PC-3 (cell line): Measurements from ENCODE around the gene SYNJ2. TPM values are rescaled to one million over a fixed set of nuclear protein-coding genes. Genes with fewer than 3 reads are reported as not detected.

Experiments
- ATAC-seq: fragments of 200-7000 bp; cut with Tn5 transposase; 2 replicates; pipeline ENCODE4 v1.9.1; 2020; ENCODE audit warnings: mild to moderate bottlenecking, moderate library complexity
- BruUV-seq: library from RNA; stranded (reverse); fragments of 400-500 nt; replicated peaks from 2 replicates; lab custom pipeline; 2021; lab: Mats Ljungman, UMichigan
- CTCF ChIA-PET: fragments of 300-600 bp; sonication (Branson Sonifier 250); formaldehyde crosslinking; loops from one replicate; lab custom pipeline; 2022; ENCODE audit warnings: antibody characterized with exemption; lab: Charles Lee
- POLR2A ChIA-PET: fragments of 300-600 bp; sonication (Branson Sonifier 250); formaldehyde crosslinking; loops from one replicate; lab custom pipeline; 2022; ENCODE audit warnings: antibody characterized with exemption; ENCODE audit not compliant: unreplicated experiment; lab: Charles Lee
- DNase-seq: peaks from one replicate; pipeline ENCODE4 v3.0.0-alpha.2; 2015
- H2AFZ ChIP-seq: fragments of 300-600 bp; sonication (generic); 2 replicates; pipeline ENCODE4 v1.6.0; 2016; ENCODE audit warnings: antibody characterized with exemption, low read length
- H3F3A ChIP-seq: fragments of 300-600 bp; sonication (generic); one replicate; pipeline ENCODE4 v1.6.0; 2017; ENCODE audit warnings: antibody characterized with exemption, low read length, control low read depth, mild to moderate bottlenecking; ENCODE audit not compliant: unreplicated experiment
- H3K27ac ChIP-seq: fragments of 300-600 bp; sonication (generic); 2 replicates; pipeline ENCODE4 v1.5.1; 2016; ENCODE audit warnings: mild to moderate bottlenecking, low read length
- H3K27me3 ChIP-seq: fragments of 300-600 bp; sonication (generic); 2 replicates; pipeline ENCODE4 v1.6.1; 2016; ENCODE audit warnings: low read length, mixed read lengths
- H3K36me3 ChIP-seq: fragments of 300-600 bp; sonication (generic); 2 replicates; pipeline ENCODE4 v1.6.1; 2016; ENCODE audit warnings: low read depth, mixed run types, low read length, mixed read lengths
- H3K4me1 ChIP-seq: fragments of 300-600 bp; sonication (generic); 2 replicates; pipeline ENCODE4 v1.5.1; 2016; ENCODE audit warnings: low read length; ENCODE audit not compliant: insufficient read depth
- H3K4me2 ChIP-seq: fragments of 300-600 bp; sonication (generic); 2 replicates; pipeline ENCODE4 v1.6.0; 2016; ENCODE audit warnings: low read length
- H3K4me3 ChIP-seq: fragments of 300-600 bp; sonication (generic); 2 replicates; pipeline ENCODE4 v1.5.1; 2016; ENCODE audit warnings: mild to moderate bottlenecking, low read length, mixed read lengths
- H3K79me2 ChIP-seq: fragments of 300-600 bp; sonication (generic); 2 replicates; pipeline ENCODE4 v1.6.1; 2017; ENCODE audit warnings: low read length, mixed read lengths
- H3K9ac ChIP-seq: fragments of 300-600 bp; sonication (generic); 2 replicates; pipeline ENCODE4 v1.6.0; 2016; ENCODE audit warnings: mild to moderate bottlenecking, low read length
- H3K9me2 ChIP-seq: fragments of 300-600 bp; sonication (generic); replicated peaks from 2 replicates; pipeline ENCODE4 v1.6.1; 2016; ENCODE audit warnings: mixed run types, low read length, mixed read lengths
- H3K9me3 ChIP-seq: fragments of 300-600 bp; sonication (generic); 2 replicates; pipeline ENCODE4 v1.6.1; 2016; ENCODE audit warnings: low read length, mixed read lengths
- H4K20me1 ChIP-seq: fragments of 300-600 bp; sonication (generic); 2 replicates; pipeline ENCODE4 v1.6.1; 2016; ENCODE audit warnings: low read length, mixed read lengths
- EZH2 ChIP-seq: fragments of 300-600 bp; sonication (generic); IDR thresholded peaks from one replicate; pipeline ENCODE4 v1.6.1; 2017; ENCODE audit warnings: antibody characterized with exemption, mild to moderate bottlenecking, low read length; ENCODE audit not compliant: unreplicated experiment
- EZH2phosphoT487 ChIP-seq: fragments of 300-600 bp; sonication (generic); IDR thresholded peaks from 2 replicates; pipeline ENCODE4 v1.6.1; 2018; ENCODE audit warnings: mild to moderate bottlenecking, antibody characterized with exemption, low read length, borderline replicate concordance
- intact Hi-C: fragments of 100-400 bp; cut with micrococcal nuclease; formaldehyde crosslinking; loops from 2 replicates; pipeline ENCODE4 v1.9.0; 2023
- total RNA-seq: library from RNA; depleted of rRNA; stranded (reverse); fragments of >200 nt; gene quantifications from 2 replicates; pipeline ENCODE4 v1.2.3, GENCODE V29; 2014
- TF ChIP-seq, protein P1 (sequence below): fragments of 300-600 bp; sonication (generic); conservative IDR thresholded peaks from 2 replicates; pipeline ENCODE4 v1.5.1; 2017; ENCODE audit warnings: antibody characterized with exemption, low read depth, mild to moderate bottlenecking, low read length

Gene SYNJ2
- total RNA-seq, 1 experiment from 2014 or later: 21.5 TPM

DNA sequence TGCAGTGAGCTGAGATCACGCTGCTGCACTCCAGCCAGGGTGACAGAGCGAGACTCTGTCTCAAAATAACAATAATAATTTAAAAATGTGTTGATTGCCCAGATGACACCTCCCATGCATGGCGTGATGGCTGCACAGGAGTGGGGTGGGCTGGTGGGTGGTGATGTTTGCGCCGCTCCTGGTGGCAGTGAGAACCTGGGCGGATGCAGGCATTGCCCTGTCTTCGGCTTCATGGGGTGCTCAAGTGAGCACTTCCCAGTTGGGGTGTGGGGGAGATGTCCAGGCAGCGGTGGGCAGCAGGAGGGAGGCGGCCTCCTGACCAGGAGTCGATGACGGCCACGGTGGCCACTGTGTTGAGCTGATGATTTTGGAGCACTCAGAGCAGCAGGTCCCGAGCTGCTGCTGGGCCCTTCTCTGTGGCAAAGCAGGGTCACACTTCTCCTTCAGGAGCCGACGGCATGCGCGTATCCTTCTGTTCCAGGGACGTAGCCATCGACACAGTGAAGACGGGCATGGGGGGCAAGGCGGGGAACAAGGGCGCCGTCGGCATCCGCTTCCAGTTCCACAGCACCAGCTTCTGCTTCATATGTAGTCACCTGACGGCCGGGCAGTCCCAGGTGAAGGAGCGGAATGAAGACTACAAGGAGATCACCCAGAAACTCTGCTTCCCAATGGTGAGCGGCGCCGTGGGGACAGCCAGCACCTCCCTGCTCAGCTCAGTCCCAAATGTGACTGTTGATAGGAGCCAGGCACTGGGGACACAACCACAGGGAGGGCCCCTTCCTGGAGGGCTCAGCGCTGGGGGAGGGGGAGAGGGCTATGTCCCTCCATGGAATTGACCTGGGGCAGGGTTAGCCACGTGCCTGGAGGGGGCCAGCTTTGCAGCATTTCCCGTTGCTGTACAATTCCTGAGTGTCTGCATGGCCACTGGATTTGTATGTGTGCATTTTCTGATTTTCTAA, 89.7 kb downstream of the SYNJ2 start:
- ChIA-PET POLR2A (no interaction called here), CTCF (interaction anchor here (0.8 kb wide), 1 partner anchor 89 kb away, joined by 3 read pairs; the partner anchor contains the start of gene SYNJ2)
- Histone ChIP-seq H3F3A (peaks cover 6% of the 10 kb centered on the region), H3K79me2 (no peaks in the 10 kb centered on the region), H3K4me3 (no peak overlapping the region), H3K9me2 (no peaks in the 10 kb centered on the region), H3K9ac (no peak overlapping the region; the same call in 1 of the 2 replicates), H2AFZ (no peak overlapping the region), H3K36me3 (0 out of 2 replicates have a peak, but pooled peaks cover 4% of the 10 kb centered on the region), H3K4me1 (peaks cover 46% of the 10 kb centered on the region), H3K27ac (peak overlapping the region; percentile 32; the same call in 1 of the 2 replicates), H3K9me3 (no peaks in the 10 kb centered on the region), H3K4me2 (no peak overlapping the region), H4K20me1 (no peaks in the 10 kb centered on the region), H3K27me3 (no peaks in the 10 kb centered on the region)
- no peak for ATAC-seq
- intact Hi-C loops: loop anchor here (1.0 kb wide), 1 partner anchor 86 kb away; no protein-coding TSS in a partner anchor
- TF ChIP-seq, protein P1, sequence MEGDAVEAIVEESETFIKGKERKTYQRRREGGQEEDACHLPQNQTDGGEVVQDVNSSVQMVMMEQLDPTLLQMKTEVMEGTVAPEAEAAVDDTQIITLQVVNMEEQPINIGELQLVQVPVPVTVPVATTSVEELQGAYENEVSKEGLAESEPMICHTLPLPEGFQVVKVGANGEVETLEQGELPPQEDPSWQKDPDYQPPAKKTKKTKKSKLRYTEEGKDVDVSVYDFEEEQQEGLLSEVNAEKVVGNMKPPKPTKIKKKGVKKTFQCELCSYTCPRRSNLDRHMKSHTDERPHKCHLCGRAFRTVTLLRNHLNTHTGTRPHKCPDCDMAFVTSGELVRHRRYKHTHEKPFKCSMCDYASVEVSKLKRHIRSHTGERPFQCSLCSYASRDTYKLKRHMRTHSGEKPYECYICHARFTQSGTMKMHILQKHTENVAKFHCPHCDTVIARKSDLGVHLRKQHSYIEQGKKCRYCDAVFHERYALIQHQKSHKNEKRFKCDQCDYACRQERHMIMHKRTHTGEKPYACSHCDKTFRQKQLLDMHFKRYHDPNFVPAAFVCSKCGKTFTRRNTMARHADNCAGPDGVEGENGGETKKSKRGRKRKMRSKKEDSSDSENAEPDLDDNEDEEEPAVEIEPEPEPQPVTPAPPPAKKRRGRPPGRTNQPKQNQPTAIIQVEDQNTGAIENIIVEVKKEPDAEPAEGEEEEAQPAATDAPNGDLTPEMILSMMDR: no peak
- TF ChIP-seq EZH2phosphoT487: no peak
- TF ChIP-seq EZH2: no peak
- BruUV-seq: no TSS peak
- no peak for DNase-seq

DNA sequence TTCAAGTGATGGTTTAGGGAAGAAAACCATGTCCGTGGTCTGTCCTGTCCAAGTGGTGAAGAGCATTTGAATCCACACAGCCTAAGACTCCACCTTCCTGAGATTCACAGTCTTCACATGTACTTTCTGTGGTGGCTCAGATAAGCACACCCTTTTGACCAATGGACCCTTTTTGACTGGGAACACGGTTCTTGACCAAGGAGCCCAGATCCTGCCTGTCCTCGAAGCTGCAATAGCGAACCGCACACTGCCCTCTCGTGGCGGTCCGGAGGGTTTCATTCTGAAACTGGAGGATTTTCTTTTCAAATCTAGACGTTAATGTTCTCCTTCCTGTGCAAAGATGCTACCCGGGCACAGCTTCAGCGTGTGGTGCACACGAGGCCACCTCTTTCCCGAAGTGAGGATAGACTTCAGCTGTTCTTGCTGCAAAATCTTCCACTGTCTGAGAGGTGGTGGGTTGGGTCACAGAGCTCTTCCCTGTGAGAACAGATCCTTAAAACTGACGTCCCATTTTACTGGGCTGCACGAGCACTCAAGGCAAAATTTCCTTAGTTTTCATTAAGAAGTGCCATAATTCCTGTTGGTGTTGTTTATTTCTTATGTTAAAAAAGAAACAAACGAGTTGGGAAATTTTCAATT, 90.5 kb downstream of the SYNJ2 start:
- ChIA-PET CTCF (interaction anchor here (0.8 to 0.9 kb wide), 2 partner anchors 88 to 90 kb away, joined by 3 read pairs; partner anchors contain the start of gene SYNJ2), POLR2A (no interaction called here)
- Histone ChIP-seq H3K79me2 (no peaks in the 10 kb centered on the region), H3K27me3 (no peaks in the 10 kb centered on the region), H3K9me2 (no peaks in the 10 kb centered on the region), H3K9ac (no peak overlapping the region; the same call in 1 of the 2 replicates), H3F3A (peaks cover 6% of the 10 kb centered on the region), H4K20me1 (no peaks in the 10 kb centered on the region), H3K9me3 (no peaks in the 10 kb centered on the region), H3K4me2 (no peak overlapping the region), H3K27ac (peak overlapping the region; percentile 32; the same call in 1 of the 2 replicates), H3K4me3 (no peak overlapping the region), H2AFZ (no peak overlapping the region), H3K36me3 (no peaks in the 10 kb centered on the region), H3K4me1 (peaks cover 40% of the 10 kb centered on the region)
- TF ChIP-seq, protein P1: peak; percentile 83
- TF ChIP-seq EZH2phosphoT487 (no peak), EZH2 (no peak)
- intact Hi-C loops: loop anchor here (1.0 kb wide), 1 partner anchor 87 kb away; no protein-coding TSS in a partner anchor
- peak; percentile 8; the same call in 1 of the 2 replicates for ATAC-seq
- BruUV-seq: no TSS peak
- peak; percentile 61 for DNase-seq
